ENCODE results near the gene DCXR. TPM values are rescaled to one million over a fixed set of nuclear protein-coding genes. Genes with fewer than 3 reads are reported as not detected.

DCXR gene
- total RNA-seq, 2 experiments from 2014 or later: 103 to 119 TPM

DNA sequence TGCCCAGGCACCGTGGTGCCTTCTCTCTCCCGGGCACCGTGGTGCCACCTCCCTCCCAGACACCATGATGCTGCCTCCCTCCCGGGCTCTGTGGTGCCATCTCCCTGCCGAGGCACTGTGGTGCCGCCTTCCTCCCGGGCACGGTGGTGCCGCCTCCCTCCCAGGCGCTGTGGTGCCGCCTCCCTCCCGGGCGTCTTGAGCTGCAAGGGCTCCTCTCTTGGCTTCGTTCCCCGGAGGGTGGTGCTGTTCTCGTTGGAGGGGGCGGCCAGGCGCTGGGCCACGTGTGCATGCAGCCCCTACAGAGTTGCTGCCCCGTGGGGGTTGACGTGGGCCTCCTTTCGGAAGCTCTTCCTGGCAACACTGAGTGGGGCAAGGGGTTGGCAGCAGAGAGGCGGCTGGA, 23.1 kb downstream of the DCXR start:
- ATAC-seq (ENCODE audit: poor library complexity): no peak
- H3K27me3 Mint-ChIP-seq: no peaks in the 10 kb centered on the region
- CTCF ChIA-PET: no interaction called here

DNA sequence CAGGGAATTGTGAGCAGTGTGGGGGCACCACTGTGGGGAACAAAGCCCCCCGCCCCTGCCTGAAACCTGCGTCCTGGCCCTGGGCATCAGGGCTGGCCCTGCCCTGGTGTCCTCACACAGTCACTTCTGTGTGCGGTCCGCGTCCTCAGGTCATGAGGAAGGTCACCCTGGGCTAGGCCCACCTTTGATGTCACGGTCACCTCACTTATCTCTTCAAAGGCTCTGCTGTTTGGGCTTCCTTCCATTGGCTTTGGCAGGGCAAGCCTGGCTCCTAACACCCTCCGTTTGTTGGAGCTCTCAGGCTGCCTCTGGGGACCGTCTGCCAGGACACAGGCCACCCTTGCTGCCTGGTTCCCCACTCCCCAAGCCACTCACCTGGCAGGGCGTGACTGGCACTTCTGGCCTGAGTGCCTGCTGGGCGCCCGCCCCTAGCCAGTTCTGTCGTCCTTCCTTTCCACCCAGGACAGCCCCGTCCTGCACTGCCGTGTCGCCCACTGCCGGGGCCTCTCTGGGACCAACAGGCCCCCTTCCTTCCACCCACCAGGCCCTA, 23.6 kb downstream of the DCXR start:
- POLR2A ChIA-PET: no interaction called here
- no peaks in the 10 kb centered on the region for H3K4me1 Mint-ChIP-seq (ENCODE audit: low read depth)
- TF ChIP-seq, protein P1, sequence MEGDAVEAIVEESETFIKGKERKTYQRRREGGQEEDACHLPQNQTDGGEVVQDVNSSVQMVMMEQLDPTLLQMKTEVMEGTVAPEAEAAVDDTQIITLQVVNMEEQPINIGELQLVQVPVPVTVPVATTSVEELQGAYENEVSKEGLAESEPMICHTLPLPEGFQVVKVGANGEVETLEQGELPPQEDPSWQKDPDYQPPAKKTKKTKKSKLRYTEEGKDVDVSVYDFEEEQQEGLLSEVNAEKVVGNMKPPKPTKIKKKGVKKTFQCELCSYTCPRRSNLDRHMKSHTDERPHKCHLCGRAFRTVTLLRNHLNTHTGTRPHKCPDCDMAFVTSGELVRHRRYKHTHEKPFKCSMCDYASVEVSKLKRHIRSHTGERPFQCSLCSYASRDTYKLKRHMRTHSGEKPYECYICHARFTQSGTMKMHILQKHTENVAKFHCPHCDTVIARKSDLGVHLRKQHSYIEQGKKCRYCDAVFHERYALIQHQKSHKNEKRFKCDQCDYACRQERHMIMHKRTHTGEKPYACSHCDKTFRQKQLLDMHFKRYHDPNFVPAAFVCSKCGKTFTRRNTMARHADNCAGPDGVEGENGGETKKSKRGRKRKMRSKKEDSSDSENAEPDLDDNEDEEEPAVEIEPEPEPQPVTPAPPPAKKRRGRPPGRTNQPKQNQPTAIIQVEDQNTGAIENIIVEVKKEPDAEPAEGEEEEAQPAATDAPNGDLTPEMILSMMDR (IDR thresholded peaks at IDR 0.05): no peak
- Histone ChIP-seq H3K36me3 (ENCODE audit: insufficient read depth, low read length) (peaks cover 8% of the 10 kb centered on the region), H3K4me3 (ENCODE audit: low read length) (no peak overlapping the region), H3K4me1 (ENCODE audit: insufficient read depth, low read length) (no peaks in the 10 kb centered on the region), H3K9me3 (ENCODE audit: control insufficient read depth in 1 of 2, insufficient read depth in 1 of 2, low read length in 2 of 2) (no peaks in the 10 kb centered on the region), H3K27ac (ENCODE audit: low read depth in 1 of 2, low read length in 2 of 2) (no peak overlapping the region), H3K27me3 (ENCODE audit: control insufficient read depth in 1 of 2, insufficient read depth in 2 of 2, low read length in 2 of 2) (no peaks in the 10 kb centered on the region)
- ATAC-seq (ENCODE audit: poor library complexity) (no peak), DNase-seq (no peak)
- H3K36me3 Mint-ChIP-seq (ENCODE audit: low read depth): no peaks in the 10 kb centered on the region
- H3K27ac Mint-ChIP-seq: no peak overlapping the region
- H3K4me3 Mint-ChIP-seq: no peak overlapping the region
- no peaks in the 10 kb centered on the region for H3K9me3 Mint-ChIP-seq
- intact Hi-C loops (cut with DNase I, micrococcal nuclease): no loop called here
- H3K27me3 Mint-ChIP-seq: no peaks in the 10 kb centered on the region
- CTCF ChIA-PET: no interaction called here

More for the DNA sequence above, 23.1 kb downstream of the DCXR start:
- intact Hi-C loops (cut with DNase I, micrococcal nuclease): no loop called here
- H3K9me3 ChIP-seq (ENCODE audit: control insufficient read depth in 1 of 2, insufficient read depth in 1 of 2, low read length in 2 of 2): no peaks in the 10 kb centered on the region
- no peaks in the 10 kb centered on the region for H3K36me3 Mint-ChIP-seq (ENCODE audit: low read depth)
- no peaks in the 10 kb centered on the region for H3K9me3 Mint-ChIP-seq
- no peak overlapping the region for H3K4me3 Mint-ChIP-seq
- no peak for DNase-seq
- no peaks in the 10 kb centered on the region for H3K27me3 ChIP-seq (ENCODE audit: control insufficient read depth in 1 of 2, insufficient read depth in 2 of 2, low read length in 2 of 2)
- POLR2A ChIA-PET: no interaction called here
- no peak overlapping the region for H3K27ac ChIP-seq (ENCODE audit: low read depth in 1 of 2, low read length in 2 of 2)
- H3K4me1 Mint-ChIP-seq (ENCODE audit: low read depth): no peaks in the 10 kb centered on the region
- peaks cover 11% of the 10 kb centered on the region for H3K36me3 ChIP-seq (ENCODE audit: insufficient read depth, low read length)
- no peak overlapping the region for H3K4me3 ChIP-seq (ENCODE audit: low read length)
- no peak overlapping the region for H3K27ac Mint-ChIP-seq
- TF ChIP-seq, protein P1 (IDR thresholded peaks at IDR 0.05): no peak
- no peaks in the 10 kb centered on the region for H3K4me1 ChIP-seq (ENCODE audit: insufficient read depth, low read length)

DNA sequence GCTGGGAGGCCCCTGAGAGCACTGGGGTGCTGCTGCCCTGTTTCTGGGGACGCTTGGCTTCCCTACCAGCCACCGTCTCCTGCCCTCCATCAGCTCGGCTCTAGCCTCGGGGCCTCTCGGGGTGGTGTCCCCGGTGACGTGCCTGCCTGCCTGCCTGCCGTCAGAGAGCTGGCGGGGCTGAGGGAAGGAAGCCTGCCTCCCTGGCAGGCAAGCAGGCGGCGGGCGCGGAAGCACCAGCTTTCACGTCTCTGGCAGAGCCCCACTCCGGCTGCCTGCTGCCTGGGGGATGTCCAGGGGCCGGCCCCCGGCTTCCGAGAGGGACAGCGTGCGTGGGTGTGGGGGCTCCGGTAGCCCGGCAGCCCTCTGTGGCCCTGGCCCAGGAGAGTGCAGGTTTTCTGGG, 24.2 kb downstream of the DCXR start:
- TF ChIP-seq, protein P1 (IDR thresholded peaks at IDR 0.05): no peak
- CTCF ChIA-PET: interaction anchor here (1.2 kb wide), 1 partner anchor 54 kb away, joined by 5 read pairs; no protein-coding TSS in a partner anchor
- no peaks in the 10 kb centered on the region for H3K36me3 Mint-ChIP-seq (ENCODE audit: low read depth)
- ATAC-seq (ENCODE audit: poor library complexity): no peak
- Histone ChIP-seq H3K4me1 (ENCODE audit: insufficient read depth, low read length) (no peaks in the 10 kb centered on the region), H3K9me3 (ENCODE audit: control insufficient read depth in 1 of 2, insufficient read depth in 1 of 2, low read length in 2 of 2) (no peaks in the 10 kb centered on the region), H3K27ac (ENCODE audit: low read depth in 1 of 2, low read length in 2 of 2) (no peak overlapping the region), H3K27me3 (ENCODE audit: control insufficient read depth in 1 of 2, insufficient read depth in 2 of 2, low read length in 2 of 2) (no peaks in the 10 kb centered on the region), H3K36me3 (ENCODE audit: insufficient read depth, low read length) (peaks cover 3% of the 10 kb centered on the region), H3K4me3 (ENCODE audit: low read length) (no peak overlapping the region)
- H3K4me3 Mint-ChIP-seq: no peak overlapping the region
- POLR2A ChIA-PET: no interaction called here
- no peaks in the 10 kb centered on the region for H3K27me3 Mint-ChIP-seq
- no peaks in the 10 kb centered on the region for H3K9me3 Mint-ChIP-seq
- H3K27ac Mint-ChIP-seq: no peak overlapping the region
- intact Hi-C loops (cut with DNase I, micrococcal nuclease): no loop called here
- no peaks in the 10 kb centered on the region for H3K4me1 Mint-ChIP-seq (ENCODE audit: low read depth)
- DNase-seq: no peak
